GM12878 (cell line): ENCODE data around the gene MAPT. TPM values are rescaled to one million over a fixed set of nuclear protein-coding genes. Genes with fewer than 3 reads are reported as not detected.

Source experiments
- ATAC-seq: fragments of 200-7000 bp; cut with Tn5 transposase; 3 replicates; pipeline ENCODE4 v1.9.1; 2020; ENCODE audit warnings: mild to moderate bottlenecking, moderate library complexity
- BruUV-seq: library from RNA; stranded (reverse); fragments of 400-500 nt; replicated peaks from 2 replicates; lab custom pipeline; 2021; lab: Mats Ljungman, UMichigan
- CTCF ChIA-PET: fragments of 300-600 bp; sonication (Branson Sonifier 250); formaldehyde crosslinking; extraction: SDS; loops from one replicate; lab custom pipeline; 2021; ENCODE audit warnings: inconsistent platforms; lab: Yijun Ruan, JAX
- POLR2A ChIA-PET: fragments of 350-600 bp; formaldehyde crosslinking; extraction: SDS; loops from one replicate; lab custom pipeline; 2021; ENCODE audit warnings: inconsistent platforms; lab: Charles Lee
- RAD21 ChIA-PET: fragments of 300-600 bp; sonication (Branson Sonifier 250); formaldehyde crosslinking; loops from one replicate; lab custom pipeline; 2023; ENCODE audit warnings: antibody characterized with exemption; ENCODE audit not compliant: unreplicated experiment; lab: Charles Lee
- SMC1A ChIA-PET: fragments of 300-600 bp; sonication (Branson Sonifier 250); formaldehyde crosslinking; loops from one replicate; lab custom pipeline; 2023; ENCODE audit not compliant: unreplicated experiment, uncharacterized antibody; lab: Charles Lee
- DNase-seq: peaks from one replicate; pipeline ENCODE4 v3.0.0-alpha.2; 2011; ENCODE audit warnings: low read depth, low spot score
- FAIRE-seq: peaks from 3 replicates; lab custom pipeline; 2011; peaks lifted over from hg19 to GRCh38; lab: Jason Lieb, UNC
- H2AFZ ChIP-seq: 2 replicates; pipeline ENCODE4 v1.6.0; 2011; ENCODE audit warnings: low read depth, low read length, control low read depth; ENCODE audit not compliant: control insufficient read depth
- H3K27ac ChIP-seq: 2 replicates; pipeline ENCODE4 v1.5.1; 2011; ENCODE audit warnings: control low read depth; ENCODE audit not compliant: control insufficient read depth, insufficient read depth
- H3K27me3 ChIP-seq, 2 experiments: replicated peaks in 1 of 2; 2 replicates each; pipeline versions ENCODE4 v1.6.0 to v1.6.1; 2011; ENCODE audit warnings: low read length in 1 of 2; ENCODE audit not compliant: control insufficient read depth in 2 of 2, insufficient read depth in 2 of 2
- H3K36me3 ChIP-seq, 2 experiments: 2 replicates each; pipeline ENCODE4 v1.5.1; 2011; ENCODE audit warnings: low read length in 1 of 2; ENCODE audit not compliant: control insufficient read depth in 2 of 2, insufficient read depth in 2 of 2
- H3K4me1 ChIP-seq: 2 replicates; pipeline ENCODE4 v1.6.1; 2011; ENCODE audit warnings: mild to moderate bottlenecking, low read length, moderate library complexity, mixed read lengths; ENCODE audit not compliant: control insufficient read depth, insufficient read depth
- H3K4me2 ChIP-seq: 2 replicates; pipeline ENCODE4 v1.6.0; 2011; ENCODE audit warnings: control low read depth; ENCODE audit not compliant: control insufficient read depth, insufficient read depth
- H3K4me3 ChIP-seq: fragments of 200-600 bp; sonication (generic); 2 replicates; pipeline ENCODE4 v1.5.1; 2016
- H3K79me2 ChIP-seq: 2 replicates; pipeline ENCODE4 v1.6.0; 2011; ENCODE audit warnings: low read length; ENCODE audit not compliant: control insufficient read depth, insufficient read depth
- H3K9ac ChIP-seq: 2 replicates; pipeline ENCODE4 v1.8.0; 2011; ENCODE audit warnings: low read length, control low read depth, mixed read lengths; ENCODE audit not compliant: control insufficient read depth, insufficient read depth
- H3K9me3 ChIP-seq: replicated peaks from 3 replicates; pipeline ENCODE4 v1.5.1; 2011; ENCODE audit warnings: mild to moderate bottlenecking, low read length; ENCODE audit not compliant: control insufficient read depth, insufficient read depth
- H4K20me1 ChIP-seq: 2 replicates; pipeline ENCODE4 v1.6.0; 2011; ENCODE audit not compliant: control insufficient read depth, insufficient read depth
- BHLHE40 ChIP-seq, 2 experiments: fragments of 450-650 bp in 1 of 2; IDR thresholded peaks; 2 replicates each; pipeline ENCODE4 v1.6.1; 2011 to 2017; ENCODE audit warnings: low read depth in 2 of 2, borderline replicate concordance in 1 of 2, improper control_type of control experiment in 1 of 2, low read length in 1 of 2, mild to moderate bottlenecking in 1 of 2
- BRCA1 ChIP-seq: IDR thresholded peaks from 2 replicates; pipeline ENCODE4 v1.6.1; 2011; ENCODE audit warnings: low read depth, low read length, improper control_type of control experiment
- IKZF1 ChIP-seq: fragments of 450-650 bp; conservative IDR thresholded peaks from 2 replicates; pipeline ENCODE4 v1.6.1; 2017; ENCODE audit warnings: antibody characterized with exemption, mild to moderate bottlenecking
- NFXL1 ChIP-seq: fragments of 450-650 bp; IDR thresholded peaks from 2 replicates; pipeline ENCODE4 v1.6.1; 2017; ENCODE audit warnings: antibody characterized with exemption, mild to moderate bottlenecking, borderline replicate concordance
- NFYB ChIP-seq: IDR thresholded peaks from 2 replicates; pipeline ENCODE4 v1.6.1; 2011; ENCODE audit warnings: low read depth, mild to moderate bottlenecking, low read length, improper control_type of control experiment, moderate library complexity; ENCODE audit not compliant: insufficient read depth
- ZBTB11 ChIP-seq: fragments of 450-650 bp; formaldehyde crosslinking; IDR thresholded peaks from 2 replicates; pipeline ENCODE4 v1.5.0; 2022; ENCODE audit warnings: mild to moderate bottlenecking, missing genetic modification characterization
- WGBS: methylation state at CpG from one replicate; pipeline ENCODE4 v1.1.6; 2016; ENCODE audit warnings: low lambda C conversion rate; ENCODE audit not compliant: insufficient replicate concordance, insufficient coverage; ENCODE audit errors: missing lambda C conversion rate; 5-methylcytosine and 5-hydroxymethylcytosine counted together
- in situ Hi-C: fragments of 300-500 bp; cut with MboI; formaldehyde crosslinking; loops from 9 replicates; pipeline ENCODE4 v1.14.3; 2018; ENCODE audit warnings: mixed read lengths
- intact Hi-C: fragments of 100-400 bp; cut with micrococcal nuclease; formaldehyde crosslinking; loops from one replicate; pipeline ENCODE4 v1.14.2; 2022; ENCODE audit not compliant: unreplicated experiment
- polyA plus RNA-seq, 11 experiments: library from polyadenylated mRNA; depleted of rRNA in 4 of 11; unstranded in 6 of 11; stranded (reverse) in 5 of 11; fragments of >200 nt; fragmentation: Nextera tagmentation in 4 of 11; fragmentation: Illumina TruSeq in 1 of 11; extraction: Ambion mirVana in 4 of 11; extraction: Trizol in 1 of 11; gene quantifications; 1 replicate in 1 of 11; 2 replicates in 10 of 11; pipeline versions ENCODE4 v1.2.1 to v1.2.3, GENCODE V29; 2011 to 2016; ENCODE audit warnings: inconsistent platforms in 2 of 11, missing spikeins in 2 of 11, low read depth in 1 of 11
- total RNA-seq, 4 experiments: library from RNA; depleted of rRNA in 3 of 4; stranded (reverse); fragments of >200 nt in 3 of 4; fragmentation: Illumina TruSeq in 1 of 4; extraction: Trizol in 1 of 4; gene quantifications; 2 replicates each; pipeline versions ENCODE4 v1.2.1 to v1.2.3, GENCODE V29; 2013 to 2021
- TF ChIP-seq, protein P1 (sequence below): fragments of 450-650 bp; IDR thresholded peaks from 2 replicates; pipeline ENCODE4 v1.6.1; 2016; ENCODE audit warnings: mild to moderate bottlenecking
- TF ChIP-seq, protein P2 (sequence below): IDR thresholded peaks from 2 replicates; pipeline ENCODE4 v1.6.1; 2011; ENCODE audit warnings: borderline replicate concordance, low read depth, mild to moderate bottlenecking, moderate library complexity, low read length; ENCODE audit not compliant: insufficient read depth, poor library complexity, severe bottlenecking

The MAPT gene
- total and polyA plus RNA-seq, 10 of the 15 experiments (the other 5 are each of a cell fraction or from before 2014, with no cell fraction given), result under 0.01 to 0.05 (median 0.03) TPM; not detected in 7

DNA sequence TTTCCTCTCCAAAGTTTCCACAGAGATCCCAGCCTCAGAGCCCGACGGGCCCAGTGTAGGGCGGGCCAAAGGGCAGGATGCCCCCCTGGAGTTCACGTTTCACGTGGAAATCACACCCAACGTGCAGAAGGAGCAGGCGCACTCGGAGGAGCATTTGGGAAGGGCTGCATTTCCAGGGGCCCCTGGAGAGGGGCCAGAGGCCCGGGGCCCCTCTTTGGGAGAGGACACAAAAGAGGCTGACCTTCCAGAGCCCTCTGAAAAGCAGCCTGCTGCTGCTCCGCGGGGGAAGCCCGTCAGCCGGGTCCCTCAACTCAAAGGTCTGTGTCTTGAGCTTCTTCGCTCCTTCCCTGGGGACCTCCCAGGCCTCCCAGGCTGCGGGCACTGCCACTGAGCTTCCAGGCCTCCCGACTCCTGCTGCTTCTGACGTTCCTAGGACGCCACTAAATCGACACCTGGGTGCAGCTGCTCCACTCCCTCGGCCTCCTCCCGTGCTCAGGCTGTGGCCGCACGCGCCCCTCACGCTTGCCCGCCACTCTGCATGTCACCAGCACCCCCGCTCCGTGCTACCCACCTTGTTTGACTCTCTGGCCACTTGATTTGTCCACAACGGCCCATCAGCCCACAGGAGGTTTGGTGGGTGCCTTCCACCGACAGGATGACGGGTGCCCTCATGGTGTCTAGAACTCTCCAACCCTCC is 89.4 kb downstream of the MAPT start:
- CTCF ChIA-PET, result no interaction called here
- Histone ChIP-seq H3K4me1 (no peaks in the 10 kb centered on the region), H3K27me3 (no peaks in the 10 kb centered on the region; a peak in 1 of 4 replicates), H2AFZ (no peak overlapping the region), H4K20me1 (no peaks in the 10 kb centered on the region), H3K36me3 (no peaks in the 10 kb centered on the region), H3K9ac (no peak overlapping the region), H3K9me3 (no peaks in the 10 kb centered on the region), H3K79me2 (no peaks in the 10 kb centered on the region), H3K27ac (no peak overlapping the region), H3K4me3 (no peak overlapping the region), H3K4me2 (no peak overlapping the region)
- POLR2A ChIA-PET, result no interaction called here
- TF ChIP-seq NFYB, result no peak
- TF ChIP-seq NFXL1, result no peak
- TF ChIP-seq, protein P1, sequence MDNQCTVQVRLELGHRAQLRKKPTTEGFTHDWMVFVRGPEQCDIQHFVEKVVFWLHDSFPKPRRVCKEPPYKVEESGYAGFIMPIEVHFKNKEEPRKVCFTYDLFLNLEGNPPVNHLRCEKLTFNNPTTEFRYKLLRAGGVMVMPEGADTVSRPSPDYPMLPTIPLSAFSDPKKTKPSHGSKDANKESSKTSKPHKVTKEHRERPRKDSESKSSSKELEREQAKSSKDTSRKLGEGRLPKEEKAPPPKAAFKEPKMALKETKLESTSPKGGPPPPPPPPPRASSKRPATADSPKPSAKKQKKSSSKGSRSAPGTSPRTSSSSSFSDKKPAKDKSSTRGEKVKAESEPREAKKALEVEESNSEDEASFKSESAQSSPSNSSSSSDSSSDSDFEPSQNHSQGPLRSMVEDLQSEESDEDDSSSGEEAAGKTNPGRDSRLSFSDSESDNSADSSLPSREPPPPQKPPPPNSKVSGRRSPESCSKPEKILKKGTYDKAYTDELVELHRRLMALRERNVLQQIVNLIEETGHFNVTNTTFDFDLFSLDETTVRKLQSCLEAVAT, result no peak
- no peak for TF ChIP-seq BRCA1
- no peak for TF ChIP-seq ZBTB11
- TF ChIP-seq, protein P2, sequence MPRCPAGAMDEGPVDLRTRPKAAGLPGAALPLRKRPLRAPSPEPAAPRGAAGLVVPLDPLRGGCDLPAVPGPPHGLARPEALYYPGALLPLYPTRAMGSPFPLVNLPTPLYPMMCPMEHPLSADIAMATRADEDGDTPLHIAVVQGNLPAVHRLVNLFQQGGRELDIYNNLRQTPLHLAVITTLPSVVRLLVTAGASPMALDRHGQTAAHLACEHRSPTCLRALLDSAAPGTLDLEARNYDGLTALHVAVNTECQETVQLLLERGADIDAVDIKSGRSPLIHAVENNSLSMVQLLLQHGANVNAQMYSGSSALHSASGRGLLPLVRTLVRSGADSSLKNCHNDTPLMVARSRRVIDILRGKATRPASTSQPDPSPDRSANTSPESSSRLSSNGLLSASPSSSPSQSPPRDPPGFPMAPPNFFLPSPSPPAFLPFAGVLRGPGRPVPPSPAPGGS, result no peak
- no peak for TF ChIP-seq BHLHE40 (IDR thresholded peaks at IDR 0.05; ENCODE audit: borderline replicate concordance in 1 of 2, low read depth in 2 of 2, low read length in 1 of 2)
- TF ChIP-seq IKZF1, result no peak
- intact Hi-C loops (no loop called here), in situ Hi-C loops (no loop called here)
- SMC1A ChIA-PET, result no interaction called here
- FAIRE-seq (no peak), DNase-seq (no peak), ATAC-seq (no peak)
- RAD21 ChIA-PET, result no interaction called here
- BruUV-seq, result no TSS peak
- 38% methylated on average over 31 of the region's 31 CpGs for WGBS
